Chondrocyte (in vitro differentiated cells): ENCODE data around the gene JPH2. TPM values are rescaled to one million over a fixed set of nuclear protein-coding genes. Genes with fewer than 3 reads are reported as not detected.

Experiments
- DNase-seq: peaks from one replicate; pipeline ENCODE4 v3.0.0; 2021; ENCODE audit warnings: mixed read lengths, low spot score
- H3K27ac Mint-ChIP-seq: one replicate; pipeline ENCODE4 v1.8.0; 2021; ENCODE audit warnings: mild to moderate bottlenecking, moderate library complexity, mixed read lengths; ENCODE audit not compliant: unreplicated experiment
- H3K27me3 Mint-ChIP-seq: 2 replicates; pipeline ENCODE4 v1.8.0; 2021; ENCODE audit warnings: low read depth, mixed read lengths
- H3K36me3 Mint-ChIP-seq: 2 replicates; pipeline ENCODE4 v1.8.0; 2021; ENCODE audit warnings: low read depth, mixed read lengths
- H3K4me1 Mint-ChIP-seq: 2 replicates; pipeline ENCODE4 v1.8.0; 2021; ENCODE audit warnings: low read depth, mild to moderate bottlenecking, mixed read lengths
- H3K4me3 Mint-ChIP-seq: one replicate; pipeline ENCODE4 v1.8.0; 2021; ENCODE audit warnings: mild to moderate bottlenecking, moderate library complexity, mixed read lengths; ENCODE audit not compliant: unreplicated experiment
- H3K9me3 Mint-ChIP-seq: 2 replicates; pipeline ENCODE4 v1.8.0; 2021; ENCODE audit warnings: low read depth, mixed read lengths
- total RNA-seq: library from RNA; stranded (reverse); gene quantifications from 3 replicates; pipeline ENCODE4 v1.2.1, GENCODE V29; 2021
- TF ChIP-seq, protein P1 (sequence below): fragments of 200-600 bp; sonication (generic); IDR thresholded peaks from 2 replicates; pipeline ENCODE4 v1.5.0; 2021; ENCODE audit warnings: antibody characterized with exemption, mild to moderate bottlenecking, moderate library complexity

The JPH2 gene
- total RNA-seq, 1 donor from 2014 or later: 75.9 TPM

DNA sequence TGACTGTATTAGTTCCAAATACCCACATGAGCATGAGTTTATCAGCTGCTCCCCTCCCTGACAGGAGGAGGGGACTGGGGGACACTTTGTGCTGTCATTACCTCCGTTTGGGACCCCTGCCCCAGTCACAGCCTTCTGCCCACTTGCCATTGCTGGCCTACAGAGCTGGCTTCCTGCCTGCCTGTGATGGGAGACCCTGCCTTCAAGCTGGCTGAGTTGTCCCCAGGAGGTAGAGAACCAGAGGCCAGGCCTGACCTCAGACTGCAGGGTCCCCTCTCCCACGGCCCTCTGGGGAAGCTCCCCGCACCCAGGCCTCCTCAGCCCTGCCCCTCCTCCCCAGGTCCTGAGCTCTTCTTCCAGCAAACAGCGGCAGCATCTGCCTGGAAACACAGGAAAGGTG, 105.5 kb downstream of the JPH2 start:
- Mint-ChIP-seq H3K4me1 (peaks cover 9% of the 10 kb centered on the region), H3K9me3 (no peaks in the 10 kb centered on the region), H3K4me3 (no peak overlapping the region), H3K27ac (no peak overlapping the region), H3K36me3 (no peaks in the 10 kb centered on the region), H3K27me3 (no peaks in the 10 kb centered on the region)
- TF ChIP-seq, protein P1, sequence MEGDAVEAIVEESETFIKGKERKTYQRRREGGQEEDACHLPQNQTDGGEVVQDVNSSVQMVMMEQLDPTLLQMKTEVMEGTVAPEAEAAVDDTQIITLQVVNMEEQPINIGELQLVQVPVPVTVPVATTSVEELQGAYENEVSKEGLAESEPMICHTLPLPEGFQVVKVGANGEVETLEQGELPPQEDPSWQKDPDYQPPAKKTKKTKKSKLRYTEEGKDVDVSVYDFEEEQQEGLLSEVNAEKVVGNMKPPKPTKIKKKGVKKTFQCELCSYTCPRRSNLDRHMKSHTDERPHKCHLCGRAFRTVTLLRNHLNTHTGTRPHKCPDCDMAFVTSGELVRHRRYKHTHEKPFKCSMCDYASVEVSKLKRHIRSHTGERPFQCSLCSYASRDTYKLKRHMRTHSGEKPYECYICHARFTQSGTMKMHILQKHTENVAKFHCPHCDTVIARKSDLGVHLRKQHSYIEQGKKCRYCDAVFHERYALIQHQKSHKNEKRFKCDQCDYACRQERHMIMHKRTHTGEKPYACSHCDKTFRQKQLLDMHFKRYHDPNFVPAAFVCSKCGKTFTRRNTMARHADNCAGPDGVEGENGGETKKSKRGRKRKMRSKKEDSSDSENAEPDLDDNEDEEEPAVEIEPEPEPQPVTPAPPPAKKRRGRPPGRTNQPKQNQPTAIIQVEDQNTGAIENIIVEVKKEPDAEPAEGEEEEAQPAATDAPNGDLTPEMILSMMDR: no peak
- DNase-seq: no peak

DNA sequence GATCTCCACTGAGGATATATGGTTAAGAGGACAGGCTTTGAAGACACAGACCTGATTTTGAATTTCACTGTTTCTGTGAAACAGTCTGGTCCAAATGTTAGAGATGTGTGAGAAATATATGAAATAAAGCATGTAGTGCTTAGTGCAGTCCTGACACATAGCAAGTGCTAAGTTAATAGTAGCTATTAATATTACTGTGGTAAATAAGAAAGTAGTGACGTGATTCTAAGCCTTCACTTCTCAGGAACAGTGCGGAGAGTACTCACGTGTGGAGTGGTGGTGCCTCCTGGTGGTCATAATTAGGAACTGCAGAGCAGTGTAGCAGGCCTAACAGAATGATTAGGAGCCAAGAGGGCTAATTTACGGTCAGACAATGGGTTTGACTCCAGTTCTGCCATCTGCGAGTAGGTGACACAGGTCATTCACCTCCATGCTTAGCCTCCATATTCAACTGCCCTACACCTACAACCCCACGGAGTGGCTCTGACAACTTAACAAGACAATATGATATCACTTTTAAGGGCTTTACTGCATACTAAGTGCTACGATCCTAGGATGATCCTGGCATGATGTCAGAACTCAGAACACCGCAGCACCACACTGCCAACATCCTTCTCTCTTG, 106.2 kb downstream of the JPH2 start:
- no peak overlapping the region for H3K27ac Mint-ChIP-seq
- no peaks in the 10 kb centered on the region for H3K9me3 Mint-ChIP-seq
- H3K36me3 Mint-ChIP-seq: no peaks in the 10 kb centered on the region
- no peak overlapping the region for H3K4me3 Mint-ChIP-seq
- TF ChIP-seq, protein P1: peak; percentile 97
- peaks cover 9% of the 10 kb centered on the region for H3K4me1 Mint-ChIP-seq
- no peaks in the 10 kb centered on the region for H3K27me3 Mint-ChIP-seq
- no peak for DNase-seq

DNA sequence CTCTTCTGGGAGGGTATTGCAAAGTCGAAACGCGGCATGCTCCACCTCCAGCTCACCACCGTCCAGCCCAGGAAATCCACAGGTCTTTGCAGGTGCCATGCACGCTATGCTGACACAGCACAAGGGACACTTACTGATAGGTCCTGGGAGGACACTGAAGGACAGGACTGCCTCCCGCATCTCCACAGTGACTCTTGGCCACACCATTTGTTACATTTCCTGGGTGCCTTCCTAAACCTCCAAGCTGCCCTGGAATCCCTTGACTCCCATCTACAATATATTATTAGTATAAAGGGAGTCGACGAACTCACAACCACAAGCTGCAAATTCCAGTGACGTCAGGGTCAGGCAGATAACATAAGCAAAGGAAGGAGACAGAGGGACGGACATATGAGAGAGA, 106.9 kb downstream of the JPH2 start:
- Mint-ChIP-seq H3K36me3 (no peaks in the 10 kb centered on the region), H3K27ac (no peak overlapping the region), H3K4me3 (no peak overlapping the region), H3K9me3 (no peaks in the 10 kb centered on the region), H3K27me3 (peaks cover 2% of the 10 kb centered on the region), H3K4me1 (peaks cover 9% of the 10 kb centered on the region)
- no peak for DNase-seq
- TF ChIP-seq, protein P1: no peak

DNA sequence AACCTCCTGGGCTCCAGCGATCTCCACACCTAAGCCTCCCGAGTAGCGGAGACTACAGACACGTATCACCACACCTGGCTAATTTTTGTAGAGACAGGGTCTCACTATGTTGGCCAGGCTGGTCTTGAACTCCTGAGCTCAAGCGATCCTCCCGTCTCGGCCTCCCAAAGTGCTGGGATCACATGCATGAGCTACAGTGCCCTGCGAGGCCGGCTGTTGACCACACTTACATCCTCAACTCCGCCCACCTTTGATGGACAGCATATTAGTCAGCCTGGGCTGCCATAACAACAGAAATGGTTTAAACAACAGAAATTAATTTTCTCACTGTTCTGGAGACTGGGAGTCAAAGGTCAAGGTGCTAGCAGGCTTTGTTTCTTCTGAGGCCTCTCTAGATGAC, 107.7 kb downstream of the JPH2 start:
- H3K36me3 Mint-ChIP-seq: no peaks in the 10 kb centered on the region
- H3K9me3 Mint-ChIP-seq: no peaks in the 10 kb centered on the region
- no peak for DNase-seq
- H3K4me3 Mint-ChIP-seq: no peak overlapping the region
- no peak overlapping the region for H3K27ac Mint-ChIP-seq
- H3K4me1 Mint-ChIP-seq: peaks cover 10% of the 10 kb centered on the region
- TF ChIP-seq, protein P1: no peak
- H3K27me3 Mint-ChIP-seq: peaks cover 4% of the 10 kb centered on the region

DNA sequence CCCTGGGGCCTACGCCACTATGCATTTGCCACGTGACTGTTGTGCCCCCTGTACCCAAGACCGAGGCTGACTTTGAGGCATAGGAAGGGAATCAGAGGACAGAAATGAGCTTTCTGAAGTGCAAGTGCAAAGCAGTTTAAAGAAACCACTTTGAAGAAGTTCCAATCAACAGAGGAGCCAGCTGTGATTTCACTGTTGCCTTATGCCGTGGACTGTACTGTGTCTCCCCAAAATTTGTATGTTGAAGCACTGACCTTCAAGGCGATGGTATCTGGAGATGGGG, 111.1 kb downstream of the JPH2 start:
- Mint-ChIP-seq H3K36me3 (no peaks in the 10 kb centered on the region), H3K27me3 (peaks cover 21% of the 10 kb centered on the region), H3K9me3 (no peaks in the 10 kb centered on the region), H3K4me3 (no peak overlapping the region), H3K27ac (no peak overlapping the region), H3K4me1 (peaks cover 3% of the 10 kb centered on the region)
- TF ChIP-seq, protein P1: no peak
- DNase-seq: no peak
